Measurements from ENCODE around the gene CMTM8.

Gene CMTM8

GRCh38 chr3:32292085-32292796 lies 53.8 kb downstream of the CMTM8 start:
- Histone ChIP-seq H3K27me3 (ENCODE audit: control insufficient read depth in 1 of 2, insufficient read depth in 1 of 2, low read length in 2 of 2) (peaks cover 0 to 2% of the 10 kb centered on the region in 2 experiments), H3K27ac (ENCODE audit: low read length, poor library complexity, severe bottlenecking) (no peak overlapping the region), H2AFZ (ENCODE audit: low read depth, low read length) (no peak overlapping the region), H3K36me3 (ENCODE audit: control insufficient read depth in 1 of 2, insufficient read depth in 2 of 2, low read depth in 1 of 2, low read length in 2 of 2) (no peaks in the 10 kb centered on the region), H3K14ac (ENCODE audit: low read length in 2 of 2) (no peak overlapping the region), H3K9ac (ENCODE audit: low read length) (no peak overlapping the region), H3K9me3 (ENCODE audit: control insufficient read depth, low read length) (no peaks in the 10 kb centered on the region), H3K23ac (ENCODE audit: low read length in 2 of 2) (no peak overlapping the region), H2BK12ac (ENCODE audit: low read length in 2 of 2) (no peak overlapping the region), H3K79me1 (replicated peaks; ENCODE audit: low read length, poor library complexity, severe bottlenecking) (peaks cover 2% of the 10 kb centered on the region), H3K4me2 (ENCODE audit: low read length, poor library complexity, severe bottlenecking) (no peak overlapping the region), H3K4ac (ENCODE audit: low read depth in 1 of 2, low read length in 2 of 2) (no peak overlapping the region), H3K18ac (ENCODE audit: low read depth in 1 of 2, low read length in 2 of 2) (no peak overlapping the region), H2BK5ac (ENCODE audit: low read depth, low read length, poor library complexity, severe bottlenecking) (no peak overlapping the region), H2AK5ac (ENCODE audit: low read length, severe bottlenecking) (no peak overlapping the region), H3K4me3 (ENCODE audit: insufficient read depth in 1 of 2, low read depth in 1 of 2, low read length in 2 of 2) (no peak overlapping the region), H4K8ac (ENCODE audit: low read length) (no peak overlapping the region), H2BK120ac (ENCODE audit: low read depth, low read length) (no peak overlapping the region), H2BK15ac (ENCODE audit: low read depth, poor library complexity, severe bottlenecking) (no peak overlapping the region), H3K4me1 (ENCODE audit: control insufficient read depth, insufficient read depth, low read depth, low read length) (no peaks in the 10 kb centered on the region), H4K91ac (ENCODE audit: low read length) (no peak overlapping the region)
- DNase-seq = no peak
- WGBS = 82% methylated on average over 6 of the region's 7 CpGs

GRCh38 chr3:32293903-32294302 lies 55.4 kb downstream of the CMTM8 start:
- Histone ChIP-seq H3K36me3 (ENCODE audit: control insufficient read depth in 1 of 2, insufficient read depth in 2 of 2, low read depth in 1 of 2, low read length in 2 of 2) (no peaks in the 10 kb centered on the region), H3K14ac (ENCODE audit: low read length in 2 of 2) (peak overlapping the region in 1 of 2 experiments; percentile 7), H3K27me3 (ENCODE audit: control insufficient read depth in 1 of 2, insufficient read depth in 1 of 2, low read length in 2 of 2) (peaks cover 0 to 2% of the 10 kb centered on the region in 2 experiments), H3K4me2 (ENCODE audit: low read length, poor library complexity, severe bottlenecking) (no peak overlapping the region), H4K8ac (ENCODE audit: low read length) (no peak overlapping the region), H2BK5ac (ENCODE audit: low read depth, low read length, poor library complexity, severe bottlenecking) (no peak overlapping the region), H3K79me1 (replicated peaks; ENCODE audit: low read length, poor library complexity, severe bottlenecking) (peaks cover 2% of the 10 kb centered on the region), H2BK12ac (ENCODE audit: low read length in 2 of 2) (no peak overlapping the region), H2AFZ (ENCODE audit: low read depth, low read length) (no peak overlapping the region), H3K4me1 (ENCODE audit: control insufficient read depth, insufficient read depth, low read depth, low read length) (no peaks in the 10 kb centered on the region), H2BK120ac (ENCODE audit: low read depth, low read length) (no peak overlapping the region), H4K91ac (ENCODE audit: low read length) (no peak overlapping the region), H2BK15ac (ENCODE audit: low read depth, poor library complexity, severe bottlenecking) (no peak overlapping the region), H3K9ac (ENCODE audit: low read length) (no peak overlapping the region), H3K18ac (ENCODE audit: low read depth in 1 of 2, low read length in 2 of 2) (no peak overlapping the region), H3K23ac (ENCODE audit: low read length in 2 of 2) (no peak overlapping the region), H3K9me3 (ENCODE audit: control insufficient read depth, low read length) (no peaks in the 10 kb centered on the region), H3K4me3 (ENCODE audit: insufficient read depth in 1 of 2, low read depth in 1 of 2, low read length in 2 of 2) (no peak overlapping the region), H3K4ac (ENCODE audit: low read depth in 1 of 2, low read length in 2 of 2) (no peak overlapping the region), H3K27ac (ENCODE audit: low read length, poor library complexity, severe bottlenecking) (no peak overlapping the region), H2AK5ac (ENCODE audit: low read length, severe bottlenecking) (no peak overlapping the region)
- DNase-seq = no peak
- WGBS = 72% methylated on average over 3 of the region's 3 CpGs

GRCh38 chr3:32296251-32297204 lies 58.0 kb downstream of the CMTM8 start:
- Histone ChIP-seq H3K23ac (ENCODE audit: low read length in 2 of 2) (no peak overlapping the region), H3K27me3 (ENCODE audit: control insufficient read depth in 1 of 2, insufficient read depth in 1 of 2, low read length in 2 of 2) (peaks cover 0 to 2% of the 10 kb centered on the region in 2 experiments), H3K4me1 (ENCODE audit: control insufficient read depth, insufficient read depth, low read depth, low read length) (no peaks in the 10 kb centered on the region), H2BK12ac (ENCODE audit: low read length in 2 of 2) (no peak overlapping the region), H3K79me1 (replicated peaks; ENCODE audit: low read length, poor library complexity, severe bottlenecking) (peaks cover 4% of the 10 kb centered on the region), H3K36me3 (ENCODE audit: control insufficient read depth in 1 of 2, insufficient read depth in 2 of 2, low read depth in 1 of 2, low read length in 2 of 2) (no peaks in the 10 kb centered on the region), H3K27ac (ENCODE audit: low read length, poor library complexity, severe bottlenecking) (no peak overlapping the region), H4K8ac (ENCODE audit: low read length) (no peak overlapping the region), H3K9ac (ENCODE audit: low read length) (no peak overlapping the region), H2BK120ac (ENCODE audit: low read depth, low read length) (no peak overlapping the region), H2BK5ac (ENCODE audit: low read depth, low read length, poor library complexity, severe bottlenecking) (no peak overlapping the region), H4K91ac (ENCODE audit: low read length) (no peak overlapping the region), H3K4me2 (ENCODE audit: low read length, poor library complexity, severe bottlenecking) (no peak overlapping the region), H3K9me3 (ENCODE audit: control insufficient read depth, low read length) (no peaks in the 10 kb centered on the region), H2BK15ac (ENCODE audit: low read depth, poor library complexity, severe bottlenecking) (no peak overlapping the region), H3K4ac (ENCODE audit: low read depth in 1 of 2, low read length in 2 of 2) (no peak overlapping the region), H2AK5ac (ENCODE audit: low read length, severe bottlenecking) (no peak overlapping the region), H2AFZ (ENCODE audit: low read depth, low read length) (peak overlapping the region; percentile 47), H3K18ac (ENCODE audit: low read depth in 1 of 2, low read length in 2 of 2) (no peak overlapping the region), H3K4me3 (ENCODE audit: insufficient read depth in 1 of 2, low read depth in 1 of 2, low read length in 2 of 2) (no peak overlapping the region), H3K14ac (ENCODE audit: low read length in 2 of 2) (no peak overlapping the region)
- 49% methylated on average over 6 of the region's 8 CpGs for WGBS
- DNase-seq = peak; percentile 65

GRCh38 chr3:32297366-32297765 lies 58.9 kb downstream of the CMTM8 start:
- DNase-seq = peak; percentile 5
- H3K4ac ChIP-seq (ENCODE audit: low read depth in 1 of 2, low read length in 2 of 2) = no peak overlapping the region
- no peak overlapping the region for H4K8ac ChIP-seq (ENCODE audit: low read length)
- no peak overlapping the region for H2AFZ ChIP-seq (ENCODE audit: low read depth, low read length)
- H2BK12ac ChIP-seq (ENCODE audit: low read length in 2 of 2) = no peak overlapping the region
- no peaks in the 10 kb centered on the region for H3K9me3 ChIP-seq (ENCODE audit: control insufficient read depth, low read length)
- no peak overlapping the region for H2BK5ac ChIP-seq (ENCODE audit: low read depth, low read length, poor library complexity, severe bottlenecking)
- H3K4me3 ChIP-seq (ENCODE audit: insufficient read depth in 1 of 2, low read depth in 1 of 2, low read length in 2 of 2) = no peak overlapping the region
- no peak overlapping the region for H4K91ac ChIP-seq (ENCODE audit: low read length)
- H3K27me3 ChIP-seq (ENCODE audit: control insufficient read depth in 1 of 2, insufficient read depth in 1 of 2, low read length in 2 of 2) = peaks cover 0 to 2% of the 10 kb centered on the region in 2 experiments
- no peaks in the 10 kb centered on the region for H3K36me3 ChIP-seq (ENCODE audit: control insufficient read depth in 1 of 2, insufficient read depth in 2 of 2, low read depth in 1 of 2, low read length in 2 of 2)
- 87% methylated on average over 5 of the region's 5 CpGs for WGBS
- H3K79me1 ChIP-seq (replicated peaks; ENCODE audit: low read length, poor library complexity, severe bottlenecking) = peaks cover 8% of the 10 kb centered on the region
- H3K14ac ChIP-seq (ENCODE audit: low read length in 2 of 2) = no peak overlapping the region
- no peak overlapping the region for H2BK120ac ChIP-seq (ENCODE audit: low read depth, low read length)
- no peak overlapping the region for H3K18ac ChIP-seq (ENCODE audit: low read depth in 1 of 2, low read length in 2 of 2)
- no peak overlapping the region for H3K9ac ChIP-seq (ENCODE audit: low read length)
- no peak overlapping the region for H2AK5ac ChIP-seq (ENCODE audit: low read length, severe bottlenecking)
- H3K23ac ChIP-seq (ENCODE audit: low read length in 2 of 2) = no peak overlapping the region
- no peak overlapping the region for H2BK15ac ChIP-seq (ENCODE audit: low read depth, poor library complexity, severe bottlenecking)
- no peak overlapping the region for H3K27ac ChIP-seq (ENCODE audit: low read length, poor library complexity, severe bottlenecking)
- H3K4me2 ChIP-seq (ENCODE audit: low read length, poor library complexity, severe bottlenecking) = no peak overlapping the region
- no peaks in the 10 kb centered on the region for H3K4me1 ChIP-seq (ENCODE audit: control insufficient read depth, insufficient read depth, low read depth, low read length)
